IMR-90 (cell line): ENCODE measurements around the gene FKBP14. TPM values are rescaled to one million over a fixed set of nuclear protein-coding genes. Genes with fewer than 3 reads are reported as not detected.

Experiments used
- ATAC-seq: fragments of 200-7000 bp; cut with Tn5 transposase; 2 replicates; pipeline ENCODE4 v1.9.1; 2020; ENCODE audit warnings: low read depth, mild to moderate bottlenecking, moderate library complexity
- BruUV-seq: library from RNA; stranded (reverse); fragments of 400-500 nt; replicated peaks from 2 replicates; lab custom pipeline; 2021; lab: Mats Ljungman, UMichigan
- CTCF ChIA-PET: fragments of 300-600 bp; formaldehyde crosslinking; extraction: SDS; loops from one replicate; lab custom pipeline; 2021; ENCODE audit warnings: antibody characterized with exemption; lab: Yijun Ruan, JAX
- POLR2A ChIA-PET: fragments of 300-600 bp; sonication (Branson Sonifier 250); formaldehyde crosslinking; loops from one replicate; lab custom pipeline; 2022; ENCODE audit warnings: antibody characterized with exemption; ENCODE audit not compliant: unreplicated experiment; lab: Charles Lee
- DNase-seq: peaks from one replicate; pipeline ENCODE4 v3.0.0; 2013
- H2AFZ ChIP-seq: replicated peaks from 2 replicates; pipeline ENCODE3; 2013; ENCODE audit warnings: low read length, mild to moderate bottlenecking; ENCODE audit not compliant: poor library complexity
- H2AK5ac ChIP-seq: 2 replicates; pipeline ENCODE4 v1.6.1; 2013; ENCODE audit warnings: low read depth, low read length, inconsistent platforms
- H2AK9ac ChIP-seq: replicated peaks from 2 replicates; pipeline ENCODE3; 2013; ENCODE audit warnings: mild to moderate bottlenecking, low read depth, low read length, moderate library complexity; ENCODE audit not compliant: poor library complexity
- H2BK120ac ChIP-seq: 2 replicates; pipeline ENCODE4 v1.6.1; 2013; ENCODE audit warnings: low read depth, low read length, inconsistent platforms
- H2BK15ac ChIP-seq: 3 replicates; pipeline ENCODE4 v1.6.1; 2013; ENCODE audit warnings: low read depth, low read length, inconsistent platforms
- H2BK20ac ChIP-seq: 2 replicates; pipeline ENCODE4 v1.6.1; 2013; ENCODE audit warnings: low read depth, mild to moderate bottlenecking, inconsistent platforms, low read length, moderate library complexity
- H2BK5ac ChIP-seq: 2 replicates; pipeline ENCODE4 v1.6.1; 2013; ENCODE audit warnings: mild to moderate bottlenecking, low read depth, low read length, inconsistent platforms; ENCODE audit not compliant: poor library complexity, severe bottlenecking
- H3K14ac ChIP-seq: replicated peaks from 2 replicates; pipeline ENCODE4 v1.6.1; 2013; ENCODE audit warnings: low read depth, low read length, inconsistent platforms
- H3K18ac ChIP-seq: 2 replicates; pipeline ENCODE4 v1.6.1; 2013; ENCODE audit warnings: low read depth, low read length, control low read depth
- H3K23ac ChIP-seq: 2 replicates; pipeline ENCODE4 v1.6.1; 2013; ENCODE audit warnings: low read depth, low read length, inconsistent platforms
- H3K27ac ChIP-seq: 2 replicates; pipeline ENCODE4 v1.5.1; 2013; ENCODE audit warnings: mild to moderate bottlenecking, control low read depth, low read length; ENCODE audit not compliant: insufficient read depth
- H3K27me3 ChIP-seq: 2 replicates; pipeline ENCODE4 v1.6.1; 2013; ENCODE audit warnings: low read length; ENCODE audit not compliant: control insufficient read depth, insufficient read depth
- H3K36me3 ChIP-seq: 2 replicates; pipeline ENCODE4 v1.6.1; 2013; ENCODE audit warnings: low read length, mixed read lengths; ENCODE audit not compliant: control insufficient read depth, insufficient read depth
- H3K4ac ChIP-seq: 2 replicates; pipeline ENCODE4 v1.6.1; 2013; ENCODE audit warnings: low read depth, low read length, inconsistent platforms
- H3K4me1 ChIP-seq: 2 replicates; pipeline ENCODE4 v1.6.1; 2013; ENCODE audit warnings: low read length, mixed read lengths; ENCODE audit not compliant: control insufficient read depth, insufficient read depth
- H3K4me2 ChIP-seq: 2 replicates; pipeline ENCODE4 v1.6.1; 2013; ENCODE audit warnings: low read depth, mild to moderate bottlenecking, control low read depth, low read length, moderate library complexity
- H3K4me3 ChIP-seq: 2 replicates; pipeline ENCODE4 v1.5.1; 2013; ENCODE audit warnings: low read depth, mild to moderate bottlenecking, control low read depth, low read length, moderate library complexity; ENCODE audit not compliant: insufficient read depth
- H3K56ac ChIP-seq: 2 replicates; pipeline ENCODE4 v1.6.1; 2013; ENCODE audit warnings: low read length, inconsistent platforms; ENCODE audit not compliant: insufficient read depth; ENCODE audit errors: extremely low read depth
- H3K79me1 ChIP-seq, 2 experiments: 2 replicates each; pipeline ENCODE4 v1.6.1; 2013; ENCODE audit warnings: low read length in 2 of 2, inconsistent platforms in 1 of 2, low read depth in 1 of 2
- H3K9ac ChIP-seq: 2 replicates; pipeline ENCODE4 v1.6.1; 2013; ENCODE audit warnings: low read depth, low read length, control low read depth
- H3K9me1 ChIP-seq: 2 replicates; pipeline ENCODE4 v1.6.1; 2013; ENCODE audit warnings: low read length, inconsistent platforms; ENCODE audit not compliant: insufficient read depth
- H3K9me3 ChIP-seq: 2 replicates; pipeline ENCODE4 v1.6.1; 2013; ENCODE audit warnings: low read length; ENCODE audit not compliant: control insufficient read depth, insufficient read depth
- H4K20me1 ChIP-seq: 2 replicates; pipeline ENCODE4 v1.6.1; 2013; ENCODE audit warnings: low read length, inconsistent platforms; ENCODE audit not compliant: insufficient read depth
- H4K5ac ChIP-seq: 2 replicates; pipeline ENCODE4 v1.6.1; 2013; ENCODE audit warnings: mild to moderate bottlenecking, low read depth, low read length, control low read depth
- H4K8ac ChIP-seq, 2 experiments: 2 replicates each; pipeline ENCODE4 v1.6.1; 2013; ENCODE audit warnings: low read depth in 2 of 2, low read length in 2 of 2, control low read depth in 1 of 2, inconsistent platforms in 1 of 2
- H4K91ac ChIP-seq: 2 replicates; pipeline ENCODE4 v1.6.1; 2013; ENCODE audit warnings: low read depth, low read length, inconsistent platforms; ENCODE audit not compliant: insufficient read depth
- POLR2A ChIP-seq: IDR thresholded peaks from 2 replicates; pipeline ENCODE4 v1.6.1; 2012; ENCODE audit warnings: mild to moderate bottlenecking, low read depth, low read length
- dilution Hi-C: fragments of 300-500 bp; cut with HindIII; formaldehyde crosslinking; loops from one replicate; pipeline ENCODE4 v1.14.3; 2018; ENCODE audit warnings: low sequenced_read_pairs; ENCODE audit not compliant: unreplicated experiment
- in situ Hi-C: fragments of 300-500 bp; cut with MboI; formaldehyde crosslinking; loops from 3 replicates; pipeline ENCODE4 v1.14.3; 2019; ENCODE audit warnings: low sequenced_read_pairs, inconsistent platforms, mixed read lengths
- intact Hi-C: fragments of 100-400 bp; cut with micrococcal nuclease; formaldehyde crosslinking; loops from 2 replicates; pipeline ENCODE4 v1.10.0; 2022
- polyA plus RNA-seq, 3 experiments: library from polyadenylated mRNA; depleted of rRNA; stranded (reverse); fragments of >200 nt; gene quantifications; 2 replicates each; pipeline ENCODE4 v1.2.3, GENCODE V29; 2012; ENCODE audit warnings: low replicate concordance in 1 of 3
- total RNA-seq: library from RNA; depleted of rRNA; stranded (reverse); fragments of >200 nt; gene quantifications from 2 replicates; pipeline ENCODE4 v1.2.3, GENCODE V29; 2012

FKBP14 gene
- total and polyA plus RNA-seq, 2 of the 4 experiments (the other 2 are of a cell fraction), result 26.3 to 27.1 TPM

DNA sequence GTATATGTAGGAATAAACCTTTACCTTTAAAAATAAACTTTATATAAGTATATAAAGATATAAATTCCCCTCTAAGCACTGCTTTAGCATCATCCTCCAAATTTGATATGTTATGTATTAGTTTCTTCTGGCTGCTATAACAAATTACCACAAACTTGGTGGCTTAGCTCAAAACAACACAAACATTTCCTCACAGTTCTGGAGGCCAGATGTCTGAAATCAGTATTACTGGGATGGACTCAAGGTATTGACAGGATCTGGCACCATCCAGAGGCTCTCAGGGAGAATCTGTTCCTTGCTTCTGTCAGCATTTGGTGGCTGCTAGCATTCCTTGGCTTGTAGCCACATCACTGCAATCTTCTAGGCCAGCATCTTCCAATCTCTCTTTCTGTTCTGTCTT is 30.2 kb downstream of the FKBP14 start:
- H3K36me3 ChIP-seq, result no peaks in the 10 kb centered on the region
- POLR2A ChIA-PET, result no interaction called here
- H2BK5ac ChIP-seq, result no peak overlapping the region
- no peak overlapping the region for H3K18ac ChIP-seq
- 0 out of 4 replicates have a peak, but pooled peaks cover 0 to 4% of the 10 kb centered on the region in 2 experiments for H3K79me1 ChIP-seq
- H4K8ac ChIP-seq, result no peak overlapping the region
- no peak overlapping the region for H2BK15ac ChIP-seq
- H2BK120ac ChIP-seq, result no peak overlapping the region
- no peaks in the 10 kb centered on the region for H3K9me1 ChIP-seq
- no peak overlapping the region for H3K56ac ChIP-seq
- no peak overlapping the region for H2AK9ac ChIP-seq
- no peak overlapping the region for H3K14ac ChIP-seq
- DNase-seq (no peak), ATAC-seq (no peak)
- dilution Hi-C loops, result no loop called here
- H4K5ac ChIP-seq, result no peak overlapping the region
- peaks cover 6% of the 10 kb centered on the region for H3K9me3 ChIP-seq
- H2BK20ac ChIP-seq, result no peak overlapping the region
- H3K9ac ChIP-seq, result no peak overlapping the region
- no peaks in the 10 kb centered on the region for H4K20me1 ChIP-seq
- in situ Hi-C loops, result no loop called here
- H3K4me2 ChIP-seq, result no peak overlapping the region
- TF ChIP-seq POLR2A, result no peak
- intact Hi-C loops, result no loop called here
- no peak overlapping the region for H3K27ac ChIP-seq
- no peak overlapping the region for H3K23ac ChIP-seq
- BruUV-seq, result no TSS peak
- no peaks in the 10 kb centered on the region for H3K27me3 ChIP-seq
- no peak overlapping the region for H2AFZ ChIP-seq
- H3K4me3 ChIP-seq, result no peak overlapping the region
- H2AK5ac ChIP-seq, result no peak overlapping the region
- CTCF ChIA-PET, result no interaction called here
- H3K4ac ChIP-seq, result no peak overlapping the region
- H4K91ac ChIP-seq, result no peak overlapping the region
- H3K4me1 ChIP-seq, result peaks cover 2% of the 10 kb centered on the region; the same call in 1 of the 2 replicates
